Activated CD4-positive, alpha-beta T cell treated with anti-CD3 and anti-CD28 coated beads, Interleukin-2, Interleukin-4, amounts not matched to agents 100 ng/mL and 50 ng/mL, durations not matched to agents 16 hours and 8 hours (primary cell): ENCODE data around the gene CEMIP.

Experiments used
- DNase-seq: peaks from one replicate; pipeline ENCODE4 v3.0.0-alpha.2; 2020; ENCODE audit warnings: low spot score

CEMIP gene

GRCh38 chr15:80850941-80851451, 71.8 kb downstream of the CEMIP start:
- no peak for DNase-seq

GRCh38 chr15:80852676-80853075, 73.5 kb downstream of the CEMIP start:
- DNase-seq, result no peak

GRCh38 chr15:80854104-80854503, 74.9 kb downstream of the CEMIP start:
- no peak for DNase-seq

- no peak for DNase-seq
Measured at GRCh38 chr15:80855206-80855605, 76.0 kb downstream of the CEMIP start.

DNA sequence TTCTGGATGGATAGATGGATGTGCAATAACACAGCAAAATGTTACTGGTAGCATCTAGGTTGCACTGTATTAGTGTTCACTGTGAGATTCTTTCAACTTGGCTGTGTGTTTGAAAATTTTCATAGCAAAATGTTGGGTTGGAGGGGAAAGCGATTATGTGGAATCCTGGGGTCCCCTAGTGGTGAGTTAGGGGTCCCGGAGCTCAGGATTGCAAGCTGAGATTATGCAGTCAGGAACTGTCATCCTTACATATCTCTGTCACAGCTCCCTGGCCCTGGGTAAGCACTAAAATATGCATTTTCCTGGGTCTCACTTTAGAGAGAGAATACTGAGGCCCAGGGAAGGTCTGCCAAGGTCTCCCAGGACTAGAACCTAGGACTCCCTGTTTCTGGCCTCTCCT, 77.2 kb downstream of the CEMIP start:
- DNase-seq, result peak; percentile 9

- DNase-seq, result no peak
Measured at GRCh38 chr15:80856809-80857377, 77.7 kb downstream of the CEMIP start.

DNA sequence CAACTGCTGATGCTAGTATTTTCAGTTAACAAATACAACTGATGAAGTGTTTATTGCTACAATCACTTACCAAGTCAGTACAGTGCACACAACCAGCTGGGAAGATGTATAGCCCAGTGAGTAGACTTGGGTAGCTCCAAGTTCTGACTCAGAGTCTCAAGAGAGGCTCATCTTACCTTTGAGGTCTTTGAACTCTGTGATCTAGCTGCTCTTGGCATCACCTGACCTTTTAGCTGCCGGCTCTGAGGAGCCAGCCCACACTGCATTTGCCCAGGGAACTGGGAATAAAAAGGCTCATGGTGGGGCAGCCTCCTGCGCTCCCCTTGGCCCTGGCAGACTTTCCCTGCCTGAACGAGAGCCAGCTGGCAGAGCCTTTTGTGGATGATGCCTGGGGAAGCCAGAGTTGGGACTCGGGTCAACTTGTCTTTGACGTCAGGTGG, 82.6 kb downstream of the CEMIP start:
- DNase-seq, result no peak

GRCh38 chr15:80864666-80865065, 85.5 kb downstream of the CEMIP start:
- no peak for DNase-seq

- DNase-seq, result no peak
Measured at GRCh38 chr15:80866936-80867335, 87.8 kb downstream of the CEMIP start.

GRCh38 chr15:80870366-80870765, 91.2 kb downstream of the CEMIP start:
- no peak for DNase-seq

GRCh38 chr15:80870893-80871292, 91.7 kb downstream of the CEMIP start:
- no peak for DNase-seq

DNA sequence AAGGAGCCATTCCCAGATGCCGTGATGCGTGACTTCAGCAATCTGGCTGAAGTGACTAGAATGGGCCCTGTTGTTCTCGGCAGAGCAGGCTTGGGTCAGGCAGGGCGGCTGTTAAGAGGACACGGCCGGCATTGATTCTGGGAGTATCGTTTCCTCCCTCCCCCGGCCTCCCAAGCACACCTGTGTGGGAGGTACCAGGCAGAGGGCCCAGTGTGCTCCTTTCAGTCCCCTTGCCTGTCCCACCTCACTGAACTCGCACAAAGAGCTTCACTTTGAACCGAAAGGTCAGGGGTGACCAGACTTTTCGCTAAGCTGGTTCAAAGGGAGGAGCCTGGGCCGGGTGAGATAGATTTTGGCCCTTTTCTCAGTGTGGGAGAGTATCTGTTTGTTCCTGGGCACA, 92.7 kb downstream of the CEMIP start:
- no peak for DNase-seq

DNA sequence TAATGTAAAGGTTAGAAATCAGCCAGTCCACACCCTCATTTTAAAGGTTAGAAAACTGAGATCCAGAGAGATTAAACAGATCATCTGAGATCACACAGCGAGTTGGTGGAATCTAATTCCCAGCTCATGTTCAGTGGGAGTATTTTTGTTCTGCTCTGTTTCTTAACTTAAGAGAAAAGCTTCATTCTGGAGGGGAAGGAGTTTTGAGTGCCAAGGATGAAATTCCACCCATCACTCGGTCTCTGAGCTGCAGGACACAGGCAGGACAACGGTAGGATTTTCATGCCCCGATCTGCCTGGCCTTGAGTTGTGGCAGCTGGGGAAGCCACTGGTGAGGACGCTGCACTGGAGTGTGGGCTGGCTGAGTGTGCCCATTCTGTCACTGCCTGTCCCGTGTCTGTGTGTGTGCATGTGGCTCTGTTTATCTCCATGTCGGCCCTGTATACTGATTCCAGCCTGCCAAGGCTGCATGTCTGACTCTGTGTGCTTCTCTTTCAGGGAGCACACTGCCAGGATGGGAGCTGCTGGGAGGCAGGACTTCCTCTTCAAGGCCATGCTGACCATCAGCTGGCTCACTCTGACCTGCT, 94.3 kb downstream of the CEMIP start:
- no peak for DNase-seq

- DNase-seq, result no peak
Measured at GRCh38 chr15:80875568-80876347, 96.6 kb downstream of the CEMIP start.

GRCh38 chr15:80876348-80876674, 97.1 kb downstream of the CEMIP start:
- no peak for DNase-seq

- no peak for DNase-seq
Measured at GRCh38 chr15:80878242-80878866, 99.2 kb downstream of the CEMIP start.

GRCh38 chr15:80878867-80879250, 99.7 kb downstream of the CEMIP start:
- no peak for DNase-seq

DNA sequence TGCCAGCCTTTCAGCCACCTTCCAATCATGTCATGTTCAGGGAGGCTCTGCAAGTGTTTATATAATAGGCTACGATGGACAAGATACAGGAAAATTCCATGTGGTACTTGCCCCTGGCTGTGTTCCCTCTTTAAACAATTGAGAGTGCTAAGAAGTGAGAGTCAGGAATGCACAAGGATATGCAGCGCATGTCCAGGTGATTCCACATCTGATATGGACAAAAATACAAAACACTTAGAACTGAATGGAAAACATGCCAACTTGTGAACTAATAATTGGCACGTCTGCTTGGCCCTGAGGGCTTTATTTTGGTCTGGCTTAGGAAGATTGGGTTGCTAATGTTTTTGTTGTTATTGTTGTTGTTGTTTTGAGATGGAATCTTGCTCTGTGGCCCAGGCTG, 100.9 kb downstream of the CEMIP start:
- no peak for DNase-seq

DNA sequence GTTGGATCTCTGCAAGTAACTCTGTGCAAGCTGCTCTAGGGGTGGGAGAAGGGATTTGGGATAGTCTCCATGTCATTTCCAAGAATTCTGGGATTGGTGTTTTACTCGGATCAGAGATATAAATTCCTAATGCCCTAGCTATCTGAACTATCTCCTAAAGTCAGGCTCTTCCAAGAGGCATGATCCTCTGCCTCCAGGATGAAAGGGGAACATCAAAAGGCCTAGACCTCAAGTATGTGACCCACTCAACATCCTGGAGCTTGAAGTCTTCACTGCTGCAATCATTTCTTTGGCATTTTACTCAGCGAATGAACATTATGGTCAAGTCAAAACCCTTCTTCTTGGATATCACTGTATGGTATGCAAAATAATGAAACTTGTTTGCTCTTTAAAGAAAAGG, 104.5 kb downstream of the CEMIP start:
- no peak for DNase-seq

- DNase-seq, result no peak
Measured at GRCh38 chr15:80885016-80885579, 105.9 kb downstream of the CEMIP start.

DNA sequence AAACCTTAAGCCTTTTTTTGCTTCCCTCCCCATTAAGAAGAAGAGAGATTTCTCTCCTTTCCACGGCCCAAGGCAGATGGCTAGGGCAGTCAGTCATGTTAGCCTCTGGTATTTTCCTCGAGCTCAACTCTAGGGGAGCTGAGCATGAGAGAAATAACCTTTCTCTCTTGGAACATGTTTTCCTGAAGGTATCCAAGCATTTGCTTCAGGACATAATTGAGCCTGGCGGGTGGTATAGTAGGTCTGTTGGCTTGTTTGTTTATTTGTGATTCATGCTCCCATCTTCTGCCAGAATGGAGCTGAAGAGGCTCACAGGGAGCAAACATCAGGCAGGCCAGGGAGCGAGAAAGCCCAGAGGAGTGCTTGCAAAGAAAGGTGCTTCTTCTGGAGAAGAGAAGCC, 108.0 kb downstream of the CEMIP start:
- no peak for DNase-seq

- no peak for DNase-seq
Measured at GRCh38 chr15:80888846-80889245, 109.7 kb downstream of the CEMIP start.
